HG02970 (cell line): Measurements from ENCODE around the gene ESD.

ENCODE experiments used
- ATAC-seq: cut with Tn5 transposase; IDR thresholded peaks from one replicate; pipeline ENCODE4 v1.9.1; 2021; ENCODE audit warnings: mild to moderate bottlenecking, moderate library complexity, moderate number of reproducible peaks; ENCODE audit not compliant: unreplicated experiment, low FRiP score

ESD gene

GRCh38 chr13:46748300-46748699 lies 48.7 kb downstream of the ESD start:
- ATAC-seq: no peak

- ATAC-seq: no peak
Measured at GRCh38 chr13:46747031-46747820, 49.7 kb downstream of the ESD start.

GRCh38 chr13:46745706-46746105 lies 51.3 kb downstream of the ESD start:
- ATAC-seq: no peak

- ATAC-seq: no peak
Measured at GRCh38 chr13:46745062-46745461, 51.9 kb downstream of the ESD start.

GRCh38 chr13:46743191-46743590 lies 53.8 kb downstream of the ESD start:
- ATAC-seq: no peak

GRCh38 chr13:46739447-46740098 lies 57.4 kb downstream of the ESD start:
- ATAC-seq: no peak

GRCh38 chr13:46738766-46739165 lies 58.2 kb downstream of the ESD start:
- ATAC-seq: no peak

GRCh38 chr13:46738055-46738454 lies 58.9 kb downstream of the ESD start:
- no peak for ATAC-seq

- no peak for ATAC-seq
Measured at GRCh38 chr13:46736541-46737310, 60.2 kb downstream of the ESD start.

- ATAC-seq: no peak
Measured at GRCh38 chr13:46735425-46735824, 61.5 kb downstream of the ESD start.

GRCh38 chr13:46731535-46731934 lies 65.4 kb downstream of the ESD start:
- no peak for ATAC-seq

GRCh38 chr13:46728777-46729176 lies 68.2 kb downstream of the ESD start:
- ATAC-seq: no peak

GRCh38 chr13:46726347-46726746 lies 70.6 kb downstream of the ESD start:
- no peak for ATAC-seq
